Measurements from ENCODE around the gene RBM20.

- TF ChIP-seq ZNF274 (IDR thresholded peaks at IDR 0.05; ENCODE audit: low read depth, low read length) (no peak), SUZ12 (IDR thresholded peaks at IDR 0.05; ENCODE audit: extremely low read depth, insufficient read depth, insufficient read length) (no peak)
Observed at GRCh38 chr10:110782616-110783015, 138.5 kb downstream of the RBM20 start.

All from NT2/D1 (cell line).